ACC112 (cell line): ENCODE measurements around the gene MTCL1.

ENCODE experiments used
- H2AFZ ChIP-seq: fragments of 200-600 bp; sonication (generic); one replicate; pipeline ENCODE4 v1.6.0; 2017; ENCODE audit warnings: antibody characterized with exemption, low read length; ENCODE audit not compliant: unreplicated experiment
- H3K27ac ChIP-seq: fragments of 200-600 bp; sonication (generic); 2 replicates; pipeline ENCODE4 v1.5.1; 2014; ENCODE audit warnings: low read depth, mild to moderate bottlenecking, antibody characterized with exemption, low read length, moderate library complexity
- H3K27me3 ChIP-seq: fragments of 200-600 bp; sonication (generic); 2 replicates; pipeline ENCODE4 v1.6.1; 2014; ENCODE audit warnings: mild to moderate bottlenecking, antibody characterized with exemption, low read length, moderate library complexity, mixed read lengths; ENCODE audit not compliant: insufficient read depth
- H3K36me3 ChIP-seq: fragments of 200-600 bp; sonication (generic); 2 replicates; pipeline ENCODE4 v1.6.1; 2016; ENCODE audit warnings: mild to moderate bottlenecking, antibody characterized with exemption, low read length, moderate library complexity, mixed read lengths; ENCODE audit not compliant: insufficient read depth
- H3K4me1 ChIP-seq: fragments of 200-600 bp; sonication (generic); one replicate; pipeline ENCODE4 v1.6.1; 2016; ENCODE audit warnings: low read length, mixed read lengths; ENCODE audit not compliant: insufficient read depth, unreplicated experiment, control insufficient read depth
- H3K4me3 ChIP-seq: fragments of 200-600 bp; sonication (generic); 2 replicates; pipeline ENCODE4 v1.5.1; 2014; ENCODE audit warnings: mild to moderate bottlenecking, low read depth, low read length
- H3K79me2 ChIP-seq: fragments of 200-600 bp; sonication (generic); one replicate; pipeline ENCODE4 v1.6.0; 2016; ENCODE audit warnings: low read length; ENCODE audit not compliant: control insufficient read depth, unreplicated experiment, insufficient read depth

Gene MTCL1

DNA sequence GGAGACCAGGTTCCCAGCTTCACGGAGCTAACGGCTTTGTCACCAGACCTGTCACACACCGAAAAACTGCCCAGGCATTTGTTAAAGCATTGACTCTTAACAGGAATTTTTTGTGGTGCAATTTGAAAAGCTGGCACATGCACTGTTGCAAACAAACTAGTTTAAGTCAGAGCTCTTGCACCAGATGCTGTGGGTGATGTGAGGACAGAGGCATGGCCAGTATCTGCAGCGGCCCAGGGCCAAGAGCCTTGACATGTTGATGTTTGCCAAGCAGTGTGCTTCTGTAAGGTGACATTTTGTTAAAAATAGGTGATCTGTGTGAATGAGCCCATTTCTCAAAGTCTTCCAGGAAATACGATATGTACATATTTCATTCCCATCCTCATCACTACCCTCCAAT lies 142.5 kb downstream of the MTCL1 start:
- no peak overlapping the region for H3K27ac ChIP-seq
- H3K36me3 ChIP-seq: no peaks in the 10 kb centered on the region
- H3K27me3 ChIP-seq: no peaks in the 10 kb centered on the region; the same call in 1 of the 2 replicates
- H3K4me3 ChIP-seq: no peak overlapping the region
- H3K79me2 ChIP-seq: no peaks in the 10 kb centered on the region
- H3K4me1 ChIP-seq: no peaks in the 10 kb centered on the region
- H2AFZ ChIP-seq: no peak overlapping the region

- Histone ChIP-seq H3K27ac (no peak overlapping the region), H2AFZ (no peak overlapping the region), H3K79me2 (no peaks in the 10 kb centered on the region), H3K27me3 (no peaks in the 10 kb centered on the region; the same call in 1 of the 2 replicates), H3K4me1 (no peaks in the 10 kb centered on the region), H3K4me3 (no peak overlapping the region), H3K36me3 (no peaks in the 10 kb centered on the region)
Observed at GRCh38 chr18:8848541-8848940, 143.2 kb downstream of the MTCL1 start.

- no peaks in the 10 kb centered on the region for H3K4me1 ChIP-seq
- H3K27ac ChIP-seq: no peak overlapping the region
- no peaks in the 10 kb centered on the region for H3K36me3 ChIP-seq
- H3K27me3 ChIP-seq: no peaks in the 10 kb centered on the region; the same call in 1 of the 2 replicates
- H3K4me3 ChIP-seq: no peak overlapping the region
- no peaks in the 10 kb centered on the region for H3K79me2 ChIP-seq
- H2AFZ ChIP-seq: no peak overlapping the region
Observed at GRCh38 chr18:8849696-8850095, 144.3 kb downstream of the MTCL1 start.

GRCh38 chr18:8851659-8852058 lies 146.3 kb downstream of the MTCL1 start:
- H2AFZ ChIP-seq: no peak overlapping the region
- H3K27me3 ChIP-seq: no peaks in the 10 kb centered on the region; the same call in 1 of the 2 replicates
- no peak overlapping the region for H3K4me3 ChIP-seq
- H3K4me1 ChIP-seq: no peaks in the 10 kb centered on the region
- no peaks in the 10 kb centered on the region for H3K79me2 ChIP-seq
- no peaks in the 10 kb centered on the region for H3K36me3 ChIP-seq
- H3K27ac ChIP-seq: no peak overlapping the region

- H3K27ac ChIP-seq: no peak overlapping the region
- H3K79me2 ChIP-seq: no peaks in the 10 kb centered on the region
- H3K4me3 ChIP-seq: no peak overlapping the region
- H3K36me3 ChIP-seq: no peaks in the 10 kb centered on the region
- H3K27me3 ChIP-seq: no peaks in the 10 kb centered on the region; the same call in 1 of the 2 replicates
- no peak overlapping the region for H2AFZ ChIP-seq
- no peaks in the 10 kb centered on the region for H3K4me1 ChIP-seq
Observed at GRCh38 chr18:8854550-8854949, 149.2 kb downstream of the MTCL1 start.

DNA sequence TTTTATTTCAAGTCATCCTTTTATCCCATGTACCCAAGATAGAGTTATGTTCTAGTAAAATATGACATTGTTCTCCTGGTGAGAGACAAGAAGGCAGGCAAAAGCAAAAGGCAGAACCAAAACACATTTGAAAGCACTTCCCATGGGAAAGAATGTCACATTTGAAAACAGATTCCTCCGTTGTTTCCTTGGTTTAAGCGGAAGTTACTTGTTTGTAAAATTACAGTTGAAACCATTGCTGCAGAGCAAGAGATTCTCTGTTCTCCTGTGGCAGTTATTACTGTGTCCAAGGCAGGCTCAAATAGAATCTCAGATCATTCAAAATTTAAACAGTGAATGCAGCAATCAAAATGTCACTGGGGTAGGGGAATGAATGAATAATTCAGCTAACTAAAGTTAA lies 149.6 kb downstream of the MTCL1 start:
- no peak overlapping the region for H2AFZ ChIP-seq
- no peaks in the 10 kb centered on the region for H3K79me2 ChIP-seq
- no peak overlapping the region for H3K4me3 ChIP-seq
- no peaks in the 10 kb centered on the region for H3K36me3 ChIP-seq
- H3K27me3 ChIP-seq: no peaks in the 10 kb centered on the region
- no peaks in the 10 kb centered on the region for H3K4me1 ChIP-seq
- H3K27ac ChIP-seq: no peak overlapping the region

DNA sequence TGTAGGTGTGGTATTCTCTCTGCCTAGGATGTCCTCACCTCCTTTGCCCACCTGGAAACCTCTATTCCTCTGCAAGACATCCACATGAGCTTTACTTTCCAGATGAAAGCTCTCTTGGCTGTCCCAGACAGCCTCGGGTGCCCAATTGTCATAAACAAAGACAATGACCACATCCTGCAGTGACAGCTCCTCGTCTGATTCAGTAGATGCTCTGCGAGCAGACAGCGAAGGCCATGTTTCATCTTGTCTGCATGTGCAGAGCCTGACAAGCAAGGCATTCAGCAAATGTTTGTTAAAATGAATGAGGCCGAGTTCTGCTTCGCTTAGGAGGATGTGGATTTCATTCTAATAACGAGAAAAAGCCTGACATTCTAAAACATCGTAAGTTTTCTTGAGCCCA lies 150.9 kb downstream of the MTCL1 start:
- no peaks in the 10 kb centered on the region for H3K79me2 ChIP-seq
- H3K27me3 ChIP-seq: no peaks in the 10 kb centered on the region
- no peak overlapping the region for H3K4me3 ChIP-seq
- no peaks in the 10 kb centered on the region for H3K36me3 ChIP-seq
- H3K4me1 ChIP-seq: no peaks in the 10 kb centered on the region
- H3K27ac ChIP-seq: no peak overlapping the region
- H2AFZ ChIP-seq: no peak overlapping the region

GRCh38 chr18:8856769-8857393 lies 151.5 kb downstream of the MTCL1 start:
- Histone ChIP-seq H3K27ac (no peak overlapping the region), H2AFZ (no peak overlapping the region), H3K27me3 (no peaks in the 10 kb centered on the region)

GRCh38 chr18:8857806-8858205 lies 152.4 kb downstream of the MTCL1 start:
- Histone ChIP-seq H3K27ac (no peak overlapping the region), H3K36me3 (no peaks in the 10 kb centered on the region), H2AFZ (no peak overlapping the region), H3K79me2 (no peaks in the 10 kb centered on the region), H3K27me3 (no peaks in the 10 kb centered on the region), H3K4me3 (no peak overlapping the region), H3K4me1 (no peaks in the 10 kb centered on the region)

More at GRCh38 chr18:8856769-8857393, 151.5 kb downstream of the MTCL1 start:
- no peaks in the 10 kb centered on the region for H3K4me1 ChIP-seq
- H3K79me2 ChIP-seq: no peaks in the 10 kb centered on the region
- no peaks in the 10 kb centered on the region for H3K36me3 ChIP-seq
- H3K4me3 ChIP-seq: no peak overlapping the region

DNA sequence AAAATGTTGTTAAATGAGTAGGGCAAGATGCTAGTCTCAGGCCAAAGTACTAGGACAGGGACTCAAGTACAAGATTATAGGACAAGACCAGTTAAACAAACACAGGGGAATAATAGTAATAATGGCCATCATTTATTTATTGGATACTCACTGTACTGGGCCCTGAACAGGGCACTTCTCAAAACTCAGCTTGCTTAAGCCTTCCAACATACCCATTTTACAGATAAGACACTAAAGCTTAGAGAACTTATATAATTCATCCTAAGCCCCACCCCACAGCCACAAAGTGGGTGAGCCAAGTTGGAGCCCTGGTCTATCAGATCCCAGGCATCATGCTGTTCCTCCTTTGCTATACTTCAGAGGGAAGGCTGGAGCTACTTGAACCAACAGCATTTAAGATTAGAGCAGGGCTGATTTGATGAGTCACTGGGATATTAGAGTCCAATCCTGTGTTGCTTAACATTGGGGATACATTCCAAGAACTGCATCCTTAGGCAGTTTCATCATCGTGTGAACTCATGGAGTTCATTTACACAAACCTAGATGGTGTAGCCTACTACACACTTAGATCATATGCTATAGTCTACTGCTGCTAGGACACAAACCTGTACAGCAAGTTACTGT lies 153.6 kb downstream of the MTCL1 start:
- no peak overlapping the region for H3K27ac ChIP-seq
- no peak overlapping the region for H3K4me3 ChIP-seq
- H2AFZ ChIP-seq: no peak overlapping the region
- H3K79me2 ChIP-seq: no peaks in the 10 kb centered on the region
- no peaks in the 10 kb centered on the region for H3K4me1 ChIP-seq
- H3K27me3 ChIP-seq: no peaks in the 10 kb centered on the region
- H3K36me3 ChIP-seq: no peaks in the 10 kb centered on the region
